ENCODE data around the gene SCN3A.
A peak's percentile ranks its signal among the peaks of the same experiment; 100 is the strongest.

The SCN3A gene

DNA sequence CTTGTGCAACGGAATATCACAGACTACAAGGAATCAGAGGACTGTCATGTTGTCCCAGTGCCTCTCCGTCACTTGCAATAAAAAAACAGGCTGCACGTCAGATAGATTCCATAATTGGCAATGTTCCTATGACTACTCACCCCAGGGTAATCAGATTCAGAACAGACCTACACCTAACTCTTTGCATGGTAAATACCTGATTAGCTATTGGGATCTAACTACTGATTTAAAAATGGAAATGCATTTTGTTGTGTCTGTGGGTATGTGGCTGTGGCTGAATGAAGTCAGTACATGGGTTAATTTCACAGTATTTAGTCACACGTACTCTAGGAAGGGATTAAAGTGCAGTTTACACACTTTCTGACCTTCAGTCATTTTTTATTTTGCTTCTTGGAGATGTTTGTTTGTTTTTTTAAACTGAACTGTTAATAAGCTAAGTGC is 91.7 kb downstream of the SCN3A start:
- no peak for DNase-seq (ENCODE audit: low read depth)

DNA sequence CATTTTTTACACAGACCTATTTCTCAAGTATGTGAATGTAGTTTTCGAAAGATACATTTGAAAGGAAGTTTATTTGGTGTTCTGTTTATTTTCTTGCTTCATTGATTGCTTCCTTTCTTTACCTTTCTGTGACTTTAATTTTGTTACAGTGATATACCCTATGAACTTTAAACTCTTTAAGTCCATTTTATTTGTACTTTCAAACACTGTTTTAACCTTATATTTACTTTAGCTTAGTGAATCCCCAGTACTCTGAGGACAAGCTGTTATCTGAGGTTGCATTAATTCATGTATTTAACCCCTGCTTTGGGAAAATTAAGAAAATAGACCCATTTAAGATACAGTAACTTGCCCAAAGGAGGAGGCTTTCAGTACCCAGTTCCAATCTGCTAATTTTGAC is 93.5 kb downstream of the SCN3A start:
- no peak for DNase-seq (ENCODE audit: low read depth)

DNA sequence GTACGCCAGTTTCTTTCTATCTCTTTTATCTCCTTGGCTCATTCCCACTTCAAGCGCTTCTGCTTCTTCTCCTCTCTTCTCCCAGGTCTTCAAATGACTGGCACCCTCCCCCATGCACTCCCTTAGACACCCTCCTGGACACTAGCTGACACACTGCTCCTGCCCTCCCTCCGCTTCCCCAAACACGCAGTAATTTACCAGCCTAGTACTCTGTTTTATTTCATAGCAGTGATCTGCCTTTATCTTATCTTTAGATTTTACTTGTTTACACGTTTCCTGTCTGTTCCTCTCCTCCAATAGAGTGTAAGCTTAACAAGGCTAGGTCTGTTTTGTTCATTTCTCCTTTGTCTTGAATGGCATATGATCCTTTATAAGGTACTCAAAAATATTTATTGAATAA is 93.9 kb downstream of the SCN3A start:
- DNase-seq (ENCODE audit: low read depth), result no peak

DNA sequence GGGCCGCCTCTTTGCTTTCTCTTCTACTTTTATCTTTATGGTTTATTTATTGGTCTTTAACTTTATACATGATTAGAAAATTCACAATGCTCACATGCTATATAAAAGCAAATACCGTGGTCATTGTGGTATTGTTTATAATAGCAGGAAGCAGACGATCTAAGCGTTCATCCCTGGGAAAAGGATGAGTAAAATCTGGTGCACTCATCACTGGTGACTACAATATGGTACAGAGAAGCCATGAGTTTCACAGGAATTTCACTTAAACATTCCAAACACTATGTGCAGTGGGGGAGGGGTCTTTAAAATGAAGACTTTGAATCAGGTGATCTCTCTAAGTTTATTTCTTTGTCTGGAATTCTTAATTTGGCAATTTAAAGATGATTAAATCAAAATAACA is 97.9 kb downstream of the SCN3A start:
- DNase-seq (ENCODE audit: low read depth), result no peak

DNA sequence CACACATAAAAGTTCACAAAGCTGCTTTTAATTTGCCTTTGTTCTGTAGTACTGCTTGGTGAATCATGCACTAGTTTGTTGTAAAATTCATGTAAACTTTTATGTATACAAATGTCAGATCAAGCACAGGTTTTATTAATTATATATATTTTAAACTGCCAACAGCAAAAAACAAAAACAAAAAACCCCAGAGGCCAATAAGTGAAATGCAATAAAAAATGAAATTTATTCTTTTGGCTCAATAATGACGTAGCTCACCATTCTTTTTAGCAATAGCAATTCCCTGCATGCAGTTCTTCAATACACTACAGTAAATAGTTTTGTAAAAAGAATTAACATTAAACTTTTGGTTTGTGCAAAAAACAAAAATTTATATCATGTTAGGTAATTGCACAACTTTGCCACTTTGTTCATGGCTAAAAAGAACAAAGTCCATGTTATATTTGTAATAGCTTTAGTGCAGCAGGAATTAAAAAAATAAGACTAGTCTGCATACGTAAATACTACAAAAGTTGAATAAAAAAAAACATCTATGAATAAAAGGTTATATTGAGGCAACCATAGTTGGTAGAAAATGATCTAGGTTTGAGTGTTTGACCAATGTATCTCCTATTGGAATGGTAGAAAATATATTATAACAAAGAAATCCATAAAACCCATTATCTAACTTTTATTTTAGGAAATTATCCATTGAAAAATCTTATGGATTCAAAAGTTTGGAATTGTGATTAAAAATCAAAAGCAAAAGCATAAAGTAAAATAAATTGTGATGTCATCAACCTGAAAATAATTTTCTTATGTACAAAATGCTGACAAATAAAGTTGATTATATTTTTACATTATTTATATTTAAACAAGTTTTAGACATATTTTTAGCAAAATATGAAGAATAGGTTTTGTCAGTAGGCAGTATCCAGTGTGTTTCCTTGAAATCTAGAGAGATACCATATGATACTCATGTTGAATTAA is 115.6 kb downstream of the SCN3A start:
- no peak for DNase-seq (ENCODE audit: low read depth)

DNA sequence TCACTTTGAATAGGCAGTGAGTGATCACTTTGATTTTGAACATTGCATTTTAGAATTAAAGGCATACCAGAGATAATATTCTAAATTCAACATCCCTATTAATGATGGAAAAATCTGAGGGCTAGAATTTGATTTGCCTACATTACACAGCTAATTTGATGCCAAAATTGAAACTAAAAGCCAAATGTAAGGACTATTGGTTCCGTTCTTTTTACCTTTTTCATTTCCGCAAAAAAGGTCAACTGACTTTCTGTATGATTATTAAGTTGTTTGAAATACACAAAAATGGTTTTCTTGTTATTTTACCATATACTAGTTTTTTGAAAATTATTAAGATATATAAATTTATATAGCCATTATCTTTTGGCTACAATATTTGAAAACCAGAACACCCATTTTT is 117.5 kb downstream of the SCN3A start:
- no peak for DNase-seq (ENCODE audit: low read depth)

DNA sequence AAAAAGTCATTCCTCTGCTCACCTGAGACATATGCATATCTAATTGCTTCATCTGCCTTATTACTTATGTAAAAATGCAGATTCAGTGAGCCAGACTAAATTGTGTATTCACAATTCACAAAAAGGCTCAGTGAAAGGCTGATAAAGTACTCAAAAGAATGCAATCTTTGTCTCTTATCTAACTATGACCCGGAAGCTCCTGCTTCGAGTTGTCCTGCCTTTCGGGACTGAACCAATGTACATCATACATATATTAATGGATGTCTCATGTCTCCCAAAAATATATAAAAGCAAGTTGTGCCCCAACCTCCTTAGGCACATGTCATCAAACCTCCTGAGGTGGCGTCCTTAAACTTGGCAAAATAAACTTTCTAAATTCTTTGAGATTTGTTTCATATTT is 120.5 kb downstream of the SCN3A start:
- DNase-seq (ENCODE audit: low read depth), result no peak

DNA sequence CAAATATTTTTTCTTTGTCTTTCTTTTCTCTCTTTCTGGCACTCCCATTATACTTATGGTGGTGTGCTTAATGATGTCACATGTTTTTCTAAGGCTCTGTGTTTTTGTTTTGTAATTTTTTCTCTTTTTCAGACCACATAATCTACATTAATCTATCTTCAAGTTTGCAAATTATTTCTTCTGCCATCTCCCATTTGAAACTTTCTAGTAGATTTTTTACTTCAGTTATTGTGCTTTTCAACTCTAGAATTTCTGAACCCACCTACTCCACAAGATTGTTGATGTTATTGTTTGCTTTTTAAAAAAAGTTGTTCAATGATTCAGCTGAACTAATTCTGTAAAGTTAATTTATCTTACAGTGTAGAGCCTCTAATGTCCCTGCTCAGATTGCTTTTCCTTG is 121.4 kb downstream of the SCN3A start:
- DNase-seq (ENCODE audit: low read depth), result no peak

DNA sequence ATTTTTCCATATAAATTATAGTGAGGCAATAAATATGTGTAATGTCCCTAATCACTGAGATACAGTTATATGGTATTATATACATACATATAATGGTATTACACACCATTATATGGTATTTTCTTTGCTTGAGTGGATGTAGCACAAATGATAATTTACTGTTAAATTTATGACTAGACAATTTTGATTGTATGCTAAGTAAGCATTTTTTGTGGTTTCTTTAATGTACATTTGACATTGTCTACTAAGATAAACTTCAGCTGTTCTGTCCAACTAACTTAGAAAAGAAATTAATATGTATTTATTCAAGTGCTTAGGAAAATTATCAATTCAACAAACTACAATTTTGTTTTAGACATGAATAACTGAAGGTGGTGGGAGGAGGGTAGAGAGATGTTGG is 122.6 kb downstream of the SCN3A start:
- no peak for DNase-seq (ENCODE audit: low read depth)

DNA sequence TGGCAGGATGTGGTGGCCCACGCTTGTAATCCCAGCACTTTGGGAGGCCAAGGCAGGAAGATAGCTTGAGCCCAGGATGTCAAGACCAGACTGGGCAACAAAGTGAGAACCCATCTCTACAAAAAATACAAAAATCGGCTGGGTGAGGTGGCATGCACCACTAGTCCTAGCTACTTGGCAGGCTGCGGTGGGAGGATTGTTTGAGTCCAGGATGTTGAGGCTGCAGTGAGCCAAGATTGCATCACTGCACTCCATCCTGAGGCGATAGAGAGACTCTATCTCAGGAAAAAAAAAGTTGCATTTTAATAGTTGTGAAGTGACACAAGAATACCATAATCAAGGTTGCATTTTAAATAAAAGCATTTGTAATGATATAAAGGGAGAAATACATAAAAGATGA is 124.4 kb downstream of the SCN3A start:
- no peak for DNase-seq (ENCODE audit: low read depth)

DNA sequence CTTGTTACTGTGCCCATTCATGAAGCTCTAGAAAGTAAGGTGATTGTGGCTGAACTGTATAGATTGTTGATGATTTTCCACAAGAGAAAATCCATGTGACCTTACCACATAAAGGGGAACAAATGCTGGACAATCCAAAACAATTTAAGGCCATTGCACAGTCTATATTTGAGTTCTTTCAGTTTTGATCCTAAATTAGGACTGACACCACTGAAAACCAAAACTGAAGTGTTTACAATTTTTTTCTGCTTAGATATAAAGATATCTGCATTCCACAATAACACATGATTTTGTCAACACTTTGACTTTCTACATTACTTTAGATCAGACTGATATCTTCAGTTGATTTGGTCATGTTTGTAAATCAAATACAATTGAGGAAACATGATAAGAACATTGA is 124.9 kb downstream of the SCN3A start:
- DNase-seq (ENCODE audit: low read depth), result no peak

DNA sequence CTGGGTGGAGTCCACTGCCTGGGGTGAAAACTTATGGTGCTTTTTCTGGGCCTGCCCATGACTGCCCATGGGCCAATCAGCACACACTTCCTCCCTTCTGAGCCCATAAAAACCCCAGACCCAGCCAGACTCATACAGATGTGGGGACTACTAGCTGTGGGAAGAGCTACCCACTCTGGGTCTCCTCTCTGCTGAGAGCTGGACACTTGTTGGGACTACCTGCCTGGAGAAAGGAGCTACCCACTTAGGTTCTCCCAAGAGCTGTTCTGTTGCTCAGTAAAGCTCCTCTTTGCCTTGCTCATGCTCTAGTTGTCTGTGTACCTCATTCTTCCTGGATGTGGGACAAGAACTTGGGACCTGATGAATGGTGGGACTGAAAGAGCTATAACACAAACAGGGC is 129.0 kb downstream of the SCN3A start:
- no peak for DNase-seq (ENCODE audit: low read depth)

DNA sequence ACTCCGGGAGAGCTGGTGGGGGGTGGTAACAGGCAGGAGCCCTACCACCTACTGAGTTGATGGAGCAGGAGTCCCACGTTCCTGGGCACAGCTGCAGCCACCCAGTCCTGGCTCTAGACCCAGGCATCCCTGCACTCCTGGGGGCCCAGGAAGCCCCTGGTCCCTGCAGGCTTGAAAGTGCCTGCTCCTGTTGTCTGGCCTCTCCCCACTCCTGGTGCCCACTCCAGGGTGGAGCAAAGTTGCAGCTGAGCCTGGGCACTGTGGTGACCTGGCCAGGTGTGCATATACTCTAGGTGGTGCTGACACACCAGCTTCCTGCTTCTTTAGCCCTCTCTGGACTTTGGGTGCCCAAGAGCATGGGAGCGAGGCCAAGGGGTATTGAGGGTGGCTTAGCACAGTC is 129.5 kb downstream of the SCN3A start:
- no peak for DNase-seq (ENCODE audit: low read depth)

DNA sequence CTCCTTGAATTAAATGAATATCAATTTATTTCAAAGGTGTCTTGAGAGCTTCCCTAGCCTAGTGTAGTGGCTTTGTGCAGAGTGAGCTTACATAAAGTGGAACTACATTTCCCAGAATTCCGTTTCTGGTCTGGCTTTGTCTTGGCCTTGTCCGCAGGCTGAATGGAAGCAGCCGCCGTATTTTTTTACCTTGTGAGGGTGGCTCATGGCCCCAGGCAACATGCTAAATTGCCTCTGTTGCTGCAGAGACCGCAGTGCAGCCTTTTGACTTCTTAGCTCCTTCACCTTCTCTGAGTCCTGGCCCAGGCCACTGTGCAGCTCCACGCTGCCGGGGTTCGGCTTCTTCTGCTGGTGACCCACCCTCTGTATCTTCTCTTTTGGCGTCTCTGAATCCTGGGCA is 133.8 kb downstream of the SCN3A start:
- no peak for DNase-seq (ENCODE audit: low read depth)

DNA sequence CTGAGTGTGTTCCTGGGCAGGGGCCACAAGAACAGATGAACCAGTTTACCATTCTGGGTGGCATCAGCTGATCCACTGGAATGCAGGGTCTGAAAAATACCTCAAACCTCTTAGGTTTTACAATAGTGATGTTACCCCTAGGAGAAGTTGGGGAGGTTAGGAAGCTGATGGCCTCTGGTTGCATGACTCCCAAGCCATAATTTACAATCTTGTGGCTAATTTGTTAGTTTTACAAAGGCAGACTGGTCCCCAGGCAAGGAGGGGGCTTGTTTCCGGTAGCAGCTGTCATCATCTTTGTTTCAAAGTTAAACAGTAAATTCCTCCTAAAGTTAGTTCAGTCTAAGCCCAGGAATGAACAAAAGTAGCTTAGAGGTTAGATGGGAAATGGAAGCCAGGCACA is 134.7 kb downstream of the SCN3A start:
- DNase-seq (ENCODE audit: low read depth), result no peak

DNA sequence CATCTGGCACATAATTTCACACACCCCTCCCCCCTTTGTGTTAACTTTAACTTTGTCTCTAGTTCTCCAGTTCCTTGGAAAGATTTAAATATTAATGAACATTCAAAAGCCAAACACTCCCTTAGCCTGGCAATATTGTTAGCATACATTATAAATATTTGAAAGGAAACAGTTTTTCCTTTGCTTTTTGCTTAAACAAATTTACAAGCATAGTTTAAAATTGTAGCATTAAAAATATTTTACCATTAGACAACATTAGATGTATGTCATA is 135.4 kb downstream of the SCN3A start:
- no peak for DNase-seq (ENCODE audit: low read depth)

DNA sequence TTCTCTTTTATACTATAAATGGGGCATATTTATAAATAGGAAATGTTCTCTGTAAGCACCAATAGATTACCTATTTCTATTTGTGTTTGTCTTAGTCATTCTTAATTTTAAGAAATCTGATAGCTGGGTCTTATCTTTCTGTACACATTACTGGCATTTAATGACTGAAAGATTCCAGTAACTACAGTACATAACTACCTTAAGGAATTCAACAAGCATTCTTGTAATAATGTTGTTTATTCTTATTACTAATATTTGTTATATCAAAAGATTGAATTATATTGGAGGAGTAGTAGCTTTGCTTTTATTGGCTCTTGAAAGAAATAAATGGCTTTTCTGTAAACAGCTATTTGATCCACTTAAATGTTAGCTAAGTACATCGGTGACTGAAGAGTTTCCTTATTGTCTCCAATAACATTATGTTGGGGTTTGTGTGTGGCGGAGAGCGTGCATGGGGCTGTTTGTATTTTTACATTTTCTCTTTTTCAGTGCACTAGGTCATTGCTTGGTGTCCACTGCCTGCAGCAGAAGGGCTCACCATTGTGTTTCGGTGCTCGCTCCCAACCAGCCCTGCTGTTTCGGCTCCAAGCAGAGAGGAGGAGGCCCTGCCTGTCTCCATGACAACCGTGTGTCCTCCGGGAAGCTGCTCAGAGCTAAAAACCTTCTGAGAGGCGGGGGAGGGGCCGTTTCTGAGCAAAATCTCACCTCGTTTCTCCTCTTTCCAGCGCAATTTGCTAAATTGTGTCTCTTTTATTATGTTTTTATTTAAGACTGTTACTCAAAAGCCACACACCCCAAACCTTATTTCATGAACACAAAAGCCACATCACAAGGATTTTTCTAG is 136.0 kb downstream of the SCN3A start:
- peak; percentile 31 for DNase-seq (ENCODE audit: low read depth)

DNA sequence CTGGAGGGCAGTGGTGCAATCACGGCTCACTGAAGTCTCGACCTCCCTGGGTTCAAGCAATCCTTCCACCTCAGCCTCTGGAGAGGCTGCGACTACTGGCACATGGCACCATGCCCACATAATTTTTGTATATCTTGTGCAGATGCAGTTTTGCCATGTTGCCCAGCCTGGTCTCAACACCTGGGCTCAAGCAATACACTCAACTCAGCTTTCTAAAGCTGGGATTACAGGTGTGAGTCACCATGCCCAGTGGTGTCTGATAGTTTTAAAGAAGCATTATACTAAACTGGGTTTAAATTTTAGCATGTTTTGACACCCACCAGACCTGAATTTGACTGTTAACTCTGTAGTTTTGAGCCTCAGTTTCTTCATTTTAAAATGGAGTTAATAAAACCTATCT is 139.1 kb downstream of the SCN3A start:
- no peak for DNase-seq (ENCODE audit: low read depth)

DNA sequence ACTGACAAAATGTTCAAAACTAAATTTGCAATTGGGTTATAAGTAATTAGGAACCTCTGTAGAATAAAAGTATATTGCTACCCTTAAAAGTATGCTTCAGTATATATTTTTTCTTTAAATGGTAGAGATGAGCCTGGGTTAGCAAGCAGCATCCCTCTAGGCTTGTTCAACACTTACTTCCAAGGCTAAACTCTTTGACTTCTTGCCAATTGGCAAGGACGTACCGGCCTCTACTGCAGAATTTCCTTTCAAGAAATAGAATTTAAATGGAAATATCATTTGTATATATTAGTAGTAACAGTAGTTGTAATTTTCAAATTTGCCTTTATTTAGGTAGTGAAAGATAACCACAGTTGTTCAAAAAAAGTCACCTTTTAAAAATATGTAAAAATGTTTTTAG is 143.4 kb downstream of the SCN3A start:
- DNase-seq (ENCODE audit: low read depth), result no peak

DNA sequence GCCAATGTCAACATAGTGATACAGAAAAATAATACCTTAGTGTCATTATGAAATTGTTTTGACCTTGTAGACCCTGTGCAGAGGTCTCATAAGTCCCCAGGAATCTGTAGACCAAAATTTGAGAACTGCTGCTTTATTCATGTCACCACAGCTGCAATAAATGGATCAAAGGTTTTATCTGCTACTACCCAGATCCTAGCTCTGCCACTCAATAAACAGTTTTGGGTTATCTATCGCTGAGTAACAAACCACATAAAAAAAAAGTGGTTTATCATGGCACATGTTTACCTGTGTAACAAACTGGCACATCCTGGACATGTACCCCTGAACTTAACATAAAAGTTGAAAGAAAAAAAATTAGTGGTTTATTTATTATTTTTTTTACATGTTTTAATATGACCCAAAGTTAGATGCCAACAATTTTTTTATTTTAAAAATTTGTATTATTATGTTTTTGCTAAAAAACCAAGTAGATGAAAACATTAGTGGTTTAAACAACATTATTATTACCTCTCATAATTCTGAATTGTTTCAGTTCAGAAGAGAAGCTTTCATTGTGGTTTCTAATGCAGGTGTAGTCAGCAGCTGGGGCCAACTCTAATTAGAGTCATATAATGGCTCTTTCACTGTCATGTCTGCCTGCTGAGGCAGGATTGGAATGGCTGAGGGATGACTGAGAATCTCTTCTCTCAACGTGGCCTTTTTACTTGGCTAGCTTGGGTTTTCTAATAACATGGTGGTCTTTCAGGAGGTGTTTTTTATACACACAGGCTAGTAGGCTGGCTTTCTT is 145.2 kb downstream of the SCN3A start:
- DNase-seq (ENCODE audit: low read depth), result no peak

DNA sequence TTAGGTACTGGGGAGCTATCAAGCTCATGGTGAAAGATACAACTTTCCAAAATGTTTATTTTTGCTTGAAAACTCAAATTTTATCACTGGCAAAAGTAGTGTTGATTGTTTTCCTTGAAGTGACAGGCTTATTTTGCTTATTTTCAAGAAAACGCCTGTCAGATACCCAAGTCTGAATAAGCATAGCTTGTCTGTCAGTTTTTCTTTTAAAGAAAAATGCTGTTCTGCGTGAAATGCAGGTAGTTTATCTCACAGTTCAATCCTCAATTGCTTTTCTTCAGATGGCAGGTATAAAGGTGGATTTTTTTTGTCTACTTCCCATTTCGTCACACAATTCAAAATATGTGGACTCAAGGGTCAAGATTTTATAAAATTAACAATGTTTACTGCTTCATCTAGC is 145.9 kb downstream of the SCN3A start:
- DNase-seq (ENCODE audit: low read depth), result no peak

DNA sequence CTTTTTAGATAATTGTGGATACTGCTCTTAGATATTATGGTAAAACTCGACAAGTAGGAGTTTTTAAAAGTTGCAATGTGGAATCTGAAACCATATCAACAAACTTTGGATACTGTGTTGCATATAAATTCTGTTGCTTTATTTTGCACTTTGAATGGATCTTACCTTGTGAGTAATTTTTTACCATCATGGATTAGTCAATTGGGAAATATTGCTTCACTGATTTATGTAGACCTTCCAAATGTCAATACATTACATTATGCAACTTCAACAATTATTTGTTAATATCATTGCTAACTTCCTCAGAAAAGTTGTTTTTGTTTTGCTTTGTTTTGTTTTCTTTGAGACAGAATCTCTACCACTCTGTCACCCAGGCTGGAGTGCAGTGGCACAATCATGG is 146.5 kb downstream of the SCN3A start:
- no peak for DNase-seq (ENCODE audit: low read depth)

DNA sequence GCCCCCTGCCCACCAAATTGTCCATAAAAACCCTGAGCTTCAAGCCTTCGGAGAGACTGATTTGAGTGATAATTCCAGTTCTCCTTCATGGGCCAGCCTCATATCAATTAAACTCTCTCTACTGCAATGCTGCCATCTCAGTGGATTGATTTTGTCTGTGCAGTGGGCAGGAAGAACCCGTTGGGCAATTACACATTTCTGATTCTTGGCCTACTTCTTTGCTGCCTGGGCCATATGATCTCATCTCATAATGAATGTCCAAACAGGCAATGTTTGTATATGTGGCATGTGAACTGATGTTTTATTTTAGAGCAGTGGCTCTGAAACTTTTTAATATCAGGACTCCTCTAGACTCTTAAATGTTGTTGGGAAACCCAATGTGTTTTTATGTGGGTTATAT is 147.3 kb downstream of the SCN3A start:
- no peak for DNase-seq (ENCODE audit: low read depth)

All from stromal cell of bone marrow (primary cell).